Tibial nerve (tissue), 3 donors: ENCODE measurements around the gene CCDC43.
"Not testable (repeated sequence)": the region's sequence is repeated elsewhere in the genome, so short reads cannot be mapped to it uniquely, and the experiment has no call there.

Experiments
- CTCF ChIP-seq, 5 experiments: fragments of 200-600 bp in 3 of 5; fragments of 450-650 bp in 2 of 5; sonication (generic) in 3 of 5; IDR thresholded peaks; one replicate each; pipeline ENCODE4 v1.5.1; 2016 to 2019; ENCODE audit warnings: antibody characterized with exemption in 5 of 5, mild to moderate bottlenecking in 3 of 5, moderate library complexity in 2 of 5
- POLR2A ChIP-seq, 2 donors: fragments of 450-650 bp; IDR thresholded peaks; one replicate each; pipeline ENCODE4 v1.6.1; 2017; ENCODE audit warnings: antibody characterized with exemption in 2 of 2, mild to moderate bottlenecking in 2 of 2, moderate library complexity in 2 of 2

DNA sequence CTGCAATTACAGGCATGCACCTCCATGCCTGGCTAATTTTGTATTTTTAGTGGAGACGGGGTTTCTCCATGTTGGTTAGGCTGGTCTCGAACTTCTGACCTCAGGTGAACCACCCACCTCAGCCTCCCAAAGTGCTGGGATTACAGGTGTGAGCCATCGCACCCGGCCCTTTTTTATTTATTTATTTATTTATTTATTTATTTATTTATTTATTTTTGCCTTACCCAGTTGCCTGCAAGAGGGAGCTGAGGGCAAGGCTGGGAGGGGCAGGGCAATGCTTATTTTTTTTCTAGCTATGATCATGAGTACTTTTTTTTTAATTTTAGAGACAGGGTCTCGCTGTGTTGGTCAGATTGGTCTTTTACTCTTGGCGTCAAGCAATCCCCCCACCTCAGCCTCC, 36.5 kb upstream of the CCDC43 start:
- not testable (repeated sequence) for TF ChIP-seq CTCF, POLR2A (IDR thresholded peaks at IDR 0.05)
